Measurements from ENCODE around the gene MAGI1.

DNA sequence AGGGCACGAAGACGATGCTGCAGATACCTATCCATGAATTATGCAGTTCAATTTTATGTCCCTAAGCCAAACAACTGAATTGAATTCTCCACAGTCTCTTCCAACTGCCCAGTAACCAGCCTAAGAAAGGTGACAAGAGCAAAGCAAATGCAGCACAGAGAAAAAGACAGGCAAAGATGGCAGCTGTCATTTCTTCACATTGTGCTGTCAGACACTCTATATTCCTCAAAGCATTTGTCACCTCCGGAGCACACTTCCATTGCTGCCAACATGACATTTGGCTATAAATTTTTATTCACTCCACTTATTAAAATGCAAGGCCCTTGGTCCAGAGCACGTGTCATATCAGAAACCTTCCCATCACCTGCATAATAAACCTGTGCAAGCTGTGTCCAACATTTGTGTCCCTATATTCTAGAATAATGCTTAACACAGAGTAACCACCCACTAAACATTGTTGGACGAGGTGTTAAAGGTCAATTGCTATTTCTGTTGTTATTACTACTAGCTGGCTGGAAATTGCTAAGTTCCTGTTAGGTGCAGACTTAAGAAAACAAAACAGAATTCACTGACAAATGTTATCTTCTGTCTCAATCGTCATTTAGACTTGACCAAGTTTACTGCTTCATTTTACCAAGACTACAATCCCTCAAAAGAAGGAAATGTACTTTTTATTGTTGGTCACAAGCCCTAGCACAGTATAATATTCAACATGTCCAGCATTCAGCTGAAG, 89.7 kb downstream of the MAGI1 start:
- TF ChIP-seq GATA2 (IDR thresholded peaks at IDR 0.05; ENCODE audit: low read depth, low read length) = no peak
- TF ChIP-seq GATA3 (IDR thresholded peaks at IDR 0.05; ENCODE audit: low read depth, low read length) = no peak

All from SH-SY5Y (cell line).